ENCODE results near the gene TTLL11.

- TF ChIP-seq SNAI2 (CRISPR knock-in tag; IDR thresholded peaks at IDR 0.05) (no peak), RARB (CRISPR knock-in tag; IDR thresholded peaks at IDR 0.05) (no peak), CREB5 (CRISPR knock-in tag; IDR thresholded peaks at IDR 0.05; ENCODE audit: low read depth) (no peak), ISL1 (CRISPR knock-in tag; IDR thresholded peaks at IDR 0.05) (no peak)
These were observed 12.1 kb downstream of the TTLL11 start for GRCh38 chr9:122080986-122081385.

Measured in SK-N-SH treated with all-trans-retinoic acid at 6 μM for 48 hours (cell line).